Gastrocnemius medialis (tissue), 4 donors: Measurements from ENCODE around the gene CCDC92.

Experiments used
- CTCF ChIP-seq, 5 experiments: fragments of 450-650 bp in 3 of 5; fragments of 200-600 bp in 2 of 5; sonication (generic) in 2 of 5; IDR thresholded peaks in 4 of 5; conservative IDR thresholded peaks in 1 of 5; 1 replicate in 4 of 5; 2 replicates in 1 of 5; pipeline ENCODE4 v1.5.1; 2016 to 2019; ENCODE audit warnings: antibody characterized with exemption in 5 of 5, mild to moderate bottlenecking in 3 of 5, moderate library complexity in 3 of 5
- POLR2A ChIP-seq, 2 donors: fragments of 450-650 bp; IDR thresholded peaks; one replicate each; pipeline ENCODE4 v1.6.1; 2017; ENCODE audit warnings: antibody characterized with exemption in 2 of 2, mild to moderate bottlenecking in 2 of 2, moderate library complexity in 2 of 2

- no peak for TF ChIP-seq POLR2A (IDR thresholded peaks at IDR 0.05)
- no peak for TF ChIP-seq CTCF (IDR thresholded peaks at IDR 0.05 in 4 of 5, conservative IDR thresholded peaks at IDR 0.05 in 1 of 5)
These were observed 49.5 kb upstream of the CCDC92 start for GRCh38 chr12:124022161-124022560.
